PC-3 (cell line): Measurements from ENCODE around the gene ABLIM2. TPM values are rescaled to one million over a fixed set of nuclear protein-coding genes. Genes with fewer than 3 reads are reported as not detected.

Source experiments
- ATAC-seq: fragments of 200-7000 bp; cut with Tn5 transposase; 2 replicates; pipeline ENCODE4 v1.9.1; 2020; ENCODE audit warnings: mild to moderate bottlenecking, moderate library complexity
- BruUV-seq: library from RNA; stranded (reverse); fragments of 400-500 nt; replicated peaks from 2 replicates; lab custom pipeline; 2021; lab: Mats Ljungman, UMichigan
- CTCF ChIA-PET: fragments of 300-600 bp; sonication (Branson Sonifier 250); formaldehyde crosslinking; loops from one replicate; lab custom pipeline; 2022; ENCODE audit warnings: antibody characterized with exemption; lab: Charles Lee
- POLR2A ChIA-PET: fragments of 300-600 bp; sonication (Branson Sonifier 250); formaldehyde crosslinking; loops from one replicate; lab custom pipeline; 2022; ENCODE audit warnings: antibody characterized with exemption; ENCODE audit not compliant: unreplicated experiment; lab: Charles Lee
- DNase-seq: peaks from one replicate; pipeline ENCODE4 v3.0.0-alpha.2; 2015
- H2AFZ ChIP-seq: fragments of 300-600 bp; sonication (generic); 2 replicates; pipeline ENCODE4 v1.6.0; 2016; ENCODE audit warnings: antibody characterized with exemption, low read length
- H3F3A ChIP-seq: fragments of 300-600 bp; sonication (generic); one replicate; pipeline ENCODE4 v1.6.0; 2017; ENCODE audit warnings: antibody characterized with exemption, low read length, control low read depth, mild to moderate bottlenecking; ENCODE audit not compliant: unreplicated experiment
- H3K27ac ChIP-seq: fragments of 300-600 bp; sonication (generic); 2 replicates; pipeline ENCODE4 v1.5.1; 2016; ENCODE audit warnings: mild to moderate bottlenecking, low read length
- H3K27me3 ChIP-seq: fragments of 300-600 bp; sonication (generic); 2 replicates; pipeline ENCODE4 v1.6.1; 2016; ENCODE audit warnings: low read length, mixed read lengths
- H3K36me3 ChIP-seq: fragments of 300-600 bp; sonication (generic); 2 replicates; pipeline ENCODE4 v1.6.1; 2016; ENCODE audit warnings: low read depth, mixed run types, low read length, mixed read lengths
- H3K4me1 ChIP-seq: fragments of 300-600 bp; sonication (generic); 2 replicates; pipeline ENCODE4 v1.5.1; 2016; ENCODE audit warnings: low read length; ENCODE audit not compliant: insufficient read depth
- H3K4me2 ChIP-seq: fragments of 300-600 bp; sonication (generic); 2 replicates; pipeline ENCODE4 v1.6.0; 2016; ENCODE audit warnings: low read length
- H3K4me3 ChIP-seq: fragments of 300-600 bp; sonication (generic); 2 replicates; pipeline ENCODE4 v1.5.1; 2016; ENCODE audit warnings: mild to moderate bottlenecking, low read length, mixed read lengths
- H3K79me2 ChIP-seq: fragments of 300-600 bp; sonication (generic); 2 replicates; pipeline ENCODE4 v1.6.1; 2017; ENCODE audit warnings: low read length, mixed read lengths
- H3K9ac ChIP-seq: fragments of 300-600 bp; sonication (generic); 2 replicates; pipeline ENCODE4 v1.6.0; 2016; ENCODE audit warnings: mild to moderate bottlenecking, low read length
- H3K9me2 ChIP-seq: fragments of 300-600 bp; sonication (generic); replicated peaks from 2 replicates; pipeline ENCODE4 v1.6.1; 2016; ENCODE audit warnings: mixed run types, low read length, mixed read lengths
- H3K9me3 ChIP-seq: fragments of 300-600 bp; sonication (generic); 2 replicates; pipeline ENCODE4 v1.6.1; 2016; ENCODE audit warnings: low read length, mixed read lengths
- H4K20me1 ChIP-seq: fragments of 300-600 bp; sonication (generic); 2 replicates; pipeline ENCODE4 v1.6.1; 2016; ENCODE audit warnings: low read length, mixed read lengths
- EZH2 ChIP-seq: fragments of 300-600 bp; sonication (generic); IDR thresholded peaks from one replicate; pipeline ENCODE4 v1.6.1; 2017; ENCODE audit warnings: antibody characterized with exemption, mild to moderate bottlenecking, low read length; ENCODE audit not compliant: unreplicated experiment
- EZH2phosphoT487 ChIP-seq: fragments of 300-600 bp; sonication (generic); IDR thresholded peaks from 2 replicates; pipeline ENCODE4 v1.6.1; 2018; ENCODE audit warnings: mild to moderate bottlenecking, antibody characterized with exemption, low read length, borderline replicate concordance
- intact Hi-C: fragments of 100-400 bp; cut with micrococcal nuclease; formaldehyde crosslinking; loops from 2 replicates; pipeline ENCODE4 v1.9.0; 2023
- total RNA-seq: library from RNA; depleted of rRNA; stranded (reverse); fragments of >200 nt; gene quantifications from 2 replicates; pipeline ENCODE4 v1.2.3, GENCODE V29; 2014
- TF ChIP-seq, protein P1 (sequence below): fragments of 300-600 bp; sonication (generic); conservative IDR thresholded peaks from 2 replicates; pipeline ENCODE4 v1.5.1; 2017; ENCODE audit warnings: antibody characterized with exemption, low read depth, mild to moderate bottlenecking, low read length

Gene ABLIM2
- total RNA-seq, 1 experiment from 2014 or later: 3.2 TPM

DNA sequence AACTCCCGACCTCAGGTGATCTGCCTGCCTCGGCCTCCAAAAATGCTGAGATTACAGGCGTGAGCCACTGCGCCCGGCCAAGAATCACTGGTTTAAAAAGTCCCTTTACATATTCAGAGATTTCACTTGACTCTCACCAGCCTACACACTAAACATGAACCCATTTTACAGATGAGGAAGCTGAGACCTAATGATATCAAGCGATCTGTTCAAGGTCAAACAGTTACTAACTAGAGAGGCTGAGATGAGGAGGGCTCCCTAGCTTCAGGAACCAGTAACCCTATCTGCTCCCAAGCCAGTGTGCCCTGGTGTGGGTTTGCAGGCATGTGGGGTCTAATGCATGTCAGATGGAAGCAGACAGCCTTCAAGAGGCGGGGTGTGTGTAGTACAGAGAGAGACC, 159.3 kb downstream of the ABLIM2 start:
- Histone ChIP-seq H3K36me3 (no peaks in the 10 kb centered on the region), H3K9me2 (no peaks in the 10 kb centered on the region), H3K4me1 (no peaks in the 10 kb centered on the region), H2AFZ (no peak overlapping the region), H3K27ac (no peak overlapping the region), H4K20me1 (no peaks in the 10 kb centered on the region), H3K27me3 (no peaks in the 10 kb centered on the region), H3K9ac (no peak overlapping the region), H3K79me2 (no peaks in the 10 kb centered on the region), H3K4me3 (no peak overlapping the region), H3F3A (no peaks in the 10 kb centered on the region), H3K9me3 (no peaks in the 10 kb centered on the region), H3K4me2 (no peak overlapping the region)
- TF ChIP-seq EZH2phosphoT487 (no peak), EZH2 (no peak)
- TF ChIP-seq, protein P1, sequence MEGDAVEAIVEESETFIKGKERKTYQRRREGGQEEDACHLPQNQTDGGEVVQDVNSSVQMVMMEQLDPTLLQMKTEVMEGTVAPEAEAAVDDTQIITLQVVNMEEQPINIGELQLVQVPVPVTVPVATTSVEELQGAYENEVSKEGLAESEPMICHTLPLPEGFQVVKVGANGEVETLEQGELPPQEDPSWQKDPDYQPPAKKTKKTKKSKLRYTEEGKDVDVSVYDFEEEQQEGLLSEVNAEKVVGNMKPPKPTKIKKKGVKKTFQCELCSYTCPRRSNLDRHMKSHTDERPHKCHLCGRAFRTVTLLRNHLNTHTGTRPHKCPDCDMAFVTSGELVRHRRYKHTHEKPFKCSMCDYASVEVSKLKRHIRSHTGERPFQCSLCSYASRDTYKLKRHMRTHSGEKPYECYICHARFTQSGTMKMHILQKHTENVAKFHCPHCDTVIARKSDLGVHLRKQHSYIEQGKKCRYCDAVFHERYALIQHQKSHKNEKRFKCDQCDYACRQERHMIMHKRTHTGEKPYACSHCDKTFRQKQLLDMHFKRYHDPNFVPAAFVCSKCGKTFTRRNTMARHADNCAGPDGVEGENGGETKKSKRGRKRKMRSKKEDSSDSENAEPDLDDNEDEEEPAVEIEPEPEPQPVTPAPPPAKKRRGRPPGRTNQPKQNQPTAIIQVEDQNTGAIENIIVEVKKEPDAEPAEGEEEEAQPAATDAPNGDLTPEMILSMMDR: no peak
- CTCF ChIA-PET: no interaction called here
- ATAC-seq (no peak), DNase-seq (no peak)
- no TSS peak for BruUV-seq
- intact Hi-C loops: no loop called here
- POLR2A ChIA-PET: no interaction called here

DNA sequence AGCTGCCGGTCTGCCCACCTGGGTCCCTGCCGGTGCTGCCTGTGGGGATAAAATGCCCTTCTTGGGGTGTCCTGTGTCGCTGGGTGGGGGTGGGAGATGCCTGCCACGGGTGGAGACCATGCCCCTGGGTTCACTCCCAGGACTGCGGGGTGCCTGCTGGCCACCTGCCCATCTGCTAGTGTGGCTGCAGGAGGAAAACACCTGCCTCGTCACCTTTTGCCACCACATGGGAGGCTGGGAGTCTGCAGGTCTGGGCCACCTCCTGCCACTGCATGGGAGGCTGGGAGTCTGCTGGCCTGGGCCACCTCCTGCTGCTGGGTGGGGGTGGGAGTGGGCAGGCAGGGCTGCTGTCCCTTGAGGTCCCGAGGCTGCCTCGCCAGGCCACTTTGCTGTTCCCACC, 160.2 kb downstream of the ABLIM2 start:
- ChIA-PET POLR2A (no interaction called here), CTCF (no interaction called here)
- TF ChIP-seq EZH2 (no peak), EZH2phosphoT487 (no peak)
- TF ChIP-seq, protein P1: no peak
- no peak for DNase-seq
- H3K27ac ChIP-seq: no peak overlapping the region
- H2AFZ ChIP-seq: no peak overlapping the region
- H3K4me3 ChIP-seq: no peak overlapping the region
- H4K20me1 ChIP-seq: no peaks in the 10 kb centered on the region
- H3K9me2 ChIP-seq: no peaks in the 10 kb centered on the region
- no peak for ATAC-seq
- H3K4me2 ChIP-seq: no peak overlapping the region
- intact Hi-C loops: no loop called here
- H3K9me3 ChIP-seq: no peaks in the 10 kb centered on the region
- H3K27me3 ChIP-seq: no peaks in the 10 kb centered on the region
- no peaks in the 10 kb centered on the region for H3K36me3 ChIP-seq
- BruUV-seq: no TSS peak
- H3K79me2 ChIP-seq: no peaks in the 10 kb centered on the region
- no peaks in the 10 kb centered on the region for H3F3A ChIP-seq
- no peaks in the 10 kb centered on the region for H3K4me1 ChIP-seq
- no peak overlapping the region for H3K9ac ChIP-seq

DNA sequence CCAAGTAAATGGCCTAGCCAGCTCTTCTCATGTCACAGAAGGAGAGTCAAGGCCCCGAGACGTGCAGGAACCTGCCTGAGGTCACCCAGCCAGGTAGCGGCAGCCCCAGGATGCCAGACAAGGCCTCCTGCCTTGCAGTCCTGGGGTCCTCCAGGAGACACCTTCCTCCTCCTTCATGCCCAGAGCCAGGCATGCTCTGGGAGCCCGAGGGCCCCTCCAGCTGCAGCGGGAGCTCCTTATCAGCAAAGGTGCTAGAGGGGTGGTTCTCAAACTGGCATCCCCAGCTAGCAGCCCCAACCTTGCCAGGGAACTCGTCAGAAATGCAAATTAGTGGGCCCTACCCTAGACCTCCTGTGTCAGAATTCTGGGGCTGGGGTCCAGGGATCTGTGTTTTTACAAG, 162.7 kb downstream of the ABLIM2 start:
- DNase-seq (no peak), ATAC-seq (no peak)
- H3K27ac ChIP-seq: no peak overlapping the region
- no peaks in the 10 kb centered on the region for H3K9me2 ChIP-seq
- no peak overlapping the region for H3K9ac ChIP-seq
- TF ChIP-seq EZH2phosphoT487 (no peak), EZH2 (no peak)
- TF ChIP-seq, protein P1: no peak
- intact Hi-C loops: no loop called here
- CTCF ChIA-PET: no interaction called here
- H3K4me2 ChIP-seq: no peak overlapping the region
- no peaks in the 10 kb centered on the region for H3K79me2 ChIP-seq
- BruUV-seq: no TSS peak
- no peaks in the 10 kb centered on the region for H4K20me1 ChIP-seq
- H3K4me3 ChIP-seq: no peak overlapping the region
- H2AFZ ChIP-seq: no peak overlapping the region
- POLR2A ChIA-PET: no interaction called here
- no peaks in the 10 kb centered on the region for H3K27me3 ChIP-seq
- H3K4me1 ChIP-seq: no peaks in the 10 kb centered on the region
- no peaks in the 10 kb centered on the region for H3F3A ChIP-seq
- H3K36me3 ChIP-seq: no peaks in the 10 kb centered on the region
- no peaks in the 10 kb centered on the region for H3K9me3 ChIP-seq
